Measurements from ENCODE around the gene FGD6.

FGD6 gene

GRCh38 chr12:95217377-95218149 lies at the start of gene FGD6, which contains the start of gene VEZT:
Gene FGD6 (minus strand): TSS chr12:95217467. CDS start chr12:95217240, 227 bp downstream.
Gene VEZT (plus strand): TSS chr12:95217807. CDS start chr12:95217851, 44 bp downstream.
- TF ChIP-seq, protein P1, sequence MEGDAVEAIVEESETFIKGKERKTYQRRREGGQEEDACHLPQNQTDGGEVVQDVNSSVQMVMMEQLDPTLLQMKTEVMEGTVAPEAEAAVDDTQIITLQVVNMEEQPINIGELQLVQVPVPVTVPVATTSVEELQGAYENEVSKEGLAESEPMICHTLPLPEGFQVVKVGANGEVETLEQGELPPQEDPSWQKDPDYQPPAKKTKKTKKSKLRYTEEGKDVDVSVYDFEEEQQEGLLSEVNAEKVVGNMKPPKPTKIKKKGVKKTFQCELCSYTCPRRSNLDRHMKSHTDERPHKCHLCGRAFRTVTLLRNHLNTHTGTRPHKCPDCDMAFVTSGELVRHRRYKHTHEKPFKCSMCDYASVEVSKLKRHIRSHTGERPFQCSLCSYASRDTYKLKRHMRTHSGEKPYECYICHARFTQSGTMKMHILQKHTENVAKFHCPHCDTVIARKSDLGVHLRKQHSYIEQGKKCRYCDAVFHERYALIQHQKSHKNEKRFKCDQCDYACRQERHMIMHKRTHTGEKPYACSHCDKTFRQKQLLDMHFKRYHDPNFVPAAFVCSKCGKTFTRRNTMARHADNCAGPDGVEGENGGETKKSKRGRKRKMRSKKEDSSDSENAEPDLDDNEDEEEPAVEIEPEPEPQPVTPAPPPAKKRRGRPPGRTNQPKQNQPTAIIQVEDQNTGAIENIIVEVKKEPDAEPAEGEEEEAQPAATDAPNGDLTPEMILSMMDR (conservative IDR thresholded peaks at IDR 0.05): peak; percentile 69
- peak within 1 kb of the TSS; percentile 94 for H3K27ac ChIP-seq

DNA sequence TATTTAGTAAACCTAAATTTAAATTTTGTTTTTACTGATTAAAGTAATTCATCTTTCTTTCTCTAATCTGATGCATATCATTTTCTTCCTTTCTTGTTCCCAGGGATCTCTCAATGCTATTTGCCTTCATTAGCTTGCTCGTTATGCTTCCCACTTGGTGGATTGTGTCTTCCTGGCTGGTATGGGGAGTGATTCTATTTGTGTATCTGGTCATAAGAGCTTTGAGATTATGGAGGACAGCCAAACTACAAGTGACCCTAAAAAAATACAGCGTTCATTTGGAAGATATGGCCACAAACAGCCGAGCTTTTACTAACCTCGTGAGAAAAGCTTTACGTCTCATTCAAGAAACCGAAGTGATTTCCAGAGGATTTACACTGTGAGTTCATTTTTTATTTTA lies 49.0 kb upstream of the FGD6 start:
- no peak overlapping the region for H3K27ac ChIP-seq
- TF ChIP-seq, protein P1 (conservative IDR thresholded peaks at IDR 0.05): no peak

- TF ChIP-seq, protein P1 (conservative IDR thresholded peaks at IDR 0.05): no peak
These were observed 48.5 kb upstream of the FGD6 start for GRCh38 chr12:95265765-95266164.

DNA sequence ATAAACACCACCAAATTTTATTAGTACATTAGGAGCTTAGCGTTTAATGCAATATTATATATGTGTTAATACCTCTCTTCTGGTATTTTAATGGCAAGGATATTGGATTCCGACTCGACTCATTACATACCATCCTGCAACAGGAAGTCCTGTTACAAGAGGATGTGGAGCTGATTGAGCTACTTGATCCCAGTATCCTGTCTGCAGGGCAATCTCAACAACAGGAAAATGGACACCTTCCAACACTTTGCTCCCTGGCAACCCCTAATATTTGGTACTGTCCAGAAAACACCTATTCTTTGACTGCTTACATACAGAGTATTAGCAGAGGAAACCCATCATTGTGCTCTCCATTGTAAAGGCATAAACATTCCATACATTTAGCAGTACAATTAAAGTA lies 45.5 kb upstream of the FGD6 start:
- no peak overlapping the region for H3K27ac ChIP-seq
- TF ChIP-seq, protein P1 (conservative IDR thresholded peaks at IDR 0.05): no peak

More at GRCh38 chr12:95265765-95266164, 48.5 kb upstream of the FGD6 start:
- no peak overlapping the region for H3K27ac ChIP-seq

- TF ChIP-seq, protein P1 (conservative IDR thresholded peaks at IDR 0.05): no peak
These were observed 43.8 kb upstream of the FGD6 start for GRCh38 chr12:95261109-95261508.

DNA sequence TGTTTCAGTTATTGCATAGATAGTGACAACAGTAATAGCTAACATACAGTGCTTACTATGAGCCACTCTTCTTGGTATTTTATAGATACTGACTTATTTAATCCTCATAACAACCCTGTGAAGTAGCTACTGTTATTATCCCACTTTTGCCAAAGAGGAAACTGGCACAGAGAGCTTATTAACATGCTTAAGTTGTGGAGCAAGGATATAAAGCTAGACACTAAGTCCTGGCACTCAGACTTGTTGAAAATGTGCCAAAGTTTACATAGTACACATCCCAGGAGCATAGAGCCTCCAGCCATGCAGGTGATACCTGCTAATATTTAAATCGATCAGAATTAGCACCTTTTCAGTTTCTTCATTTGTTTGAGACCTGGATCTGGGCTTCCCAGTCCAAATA lies 42.1 kb upstream of the FGD6 start:
- TF ChIP-seq, protein P1 (conservative IDR thresholded peaks at IDR 0.05): no peak
- no peak overlapping the region for H3K27ac ChIP-seq

More at GRCh38 chr12:95261109-95261508, 43.8 kb upstream of the FGD6 start:
- H3K27ac ChIP-seq: no peak overlapping the region

DNA sequence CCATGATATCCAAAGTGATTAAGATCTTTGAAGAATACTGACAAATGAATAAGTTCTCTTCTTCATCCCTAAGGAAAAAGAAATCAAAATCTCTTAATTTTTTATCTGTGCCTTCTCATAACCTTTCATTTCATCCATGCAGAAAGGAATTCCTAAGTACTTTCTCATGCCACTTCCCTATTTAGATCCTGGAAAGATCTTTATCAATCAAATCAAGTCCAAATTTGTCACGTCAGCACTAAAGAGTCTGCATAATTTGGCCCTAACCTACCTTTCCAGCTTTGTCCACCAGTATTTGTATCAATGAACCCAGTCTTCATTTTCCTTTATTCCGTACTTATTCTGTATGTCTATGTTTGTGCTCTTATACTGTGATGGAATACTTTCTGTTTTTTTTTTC lies 41.5 kb upstream of the FGD6 start:
- TF ChIP-seq, protein P1 (conservative IDR thresholded peaks at IDR 0.05): no peak
- H3K27ac ChIP-seq: no peak overlapping the region

Data from VCaP (cell line).